NCI-H2196 (cell line): ENCODE data around the gene PLIN4.

Source experiments
- DNase-seq: peaks from one replicate; lab custom pipeline; 2025; ENCODE audit not compliant: unreplicated experiment; lab: John Stamatoyannopoulos, UW

PLIN4 gene

DNA sequence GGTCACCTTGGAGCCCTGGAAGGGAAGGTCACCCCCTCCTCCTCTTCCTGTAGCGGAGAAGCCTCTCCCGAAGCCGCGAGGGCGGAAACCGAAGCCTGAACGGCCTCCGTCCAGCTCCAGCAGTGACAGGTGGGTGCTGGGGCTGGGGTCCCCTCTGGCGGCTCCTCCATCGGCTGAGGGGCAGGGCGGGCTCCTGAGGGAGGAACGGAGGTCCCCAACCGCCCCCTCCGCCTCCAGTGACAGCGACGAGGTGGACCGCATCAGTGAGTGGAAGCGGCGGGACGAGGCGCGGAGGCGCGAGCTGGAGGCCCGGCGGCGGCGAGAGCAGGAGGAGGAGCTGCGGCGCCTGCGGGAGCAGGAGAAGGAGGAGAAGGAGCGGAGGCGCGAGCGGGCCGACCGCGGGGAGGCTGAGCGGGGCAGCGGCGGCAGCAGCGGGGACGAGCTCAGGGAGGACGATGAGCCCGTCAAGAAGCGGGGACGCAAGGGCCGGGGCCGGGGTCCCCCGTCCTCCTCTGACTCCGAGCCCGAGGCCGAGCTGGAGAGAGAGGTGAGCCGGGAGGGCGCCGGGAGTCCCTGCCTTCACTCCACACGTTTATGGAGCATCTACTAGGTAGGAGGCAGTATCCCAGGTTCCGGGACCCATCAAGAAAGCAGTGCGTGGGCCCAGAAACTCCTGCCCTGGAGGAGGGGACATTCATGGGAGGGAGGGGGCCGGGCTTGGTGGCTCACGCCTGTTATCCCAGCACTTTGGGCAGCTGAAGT, 24.2 kb downstream of the PLIN4 start:
- no peak for DNase-seq

DNA sequence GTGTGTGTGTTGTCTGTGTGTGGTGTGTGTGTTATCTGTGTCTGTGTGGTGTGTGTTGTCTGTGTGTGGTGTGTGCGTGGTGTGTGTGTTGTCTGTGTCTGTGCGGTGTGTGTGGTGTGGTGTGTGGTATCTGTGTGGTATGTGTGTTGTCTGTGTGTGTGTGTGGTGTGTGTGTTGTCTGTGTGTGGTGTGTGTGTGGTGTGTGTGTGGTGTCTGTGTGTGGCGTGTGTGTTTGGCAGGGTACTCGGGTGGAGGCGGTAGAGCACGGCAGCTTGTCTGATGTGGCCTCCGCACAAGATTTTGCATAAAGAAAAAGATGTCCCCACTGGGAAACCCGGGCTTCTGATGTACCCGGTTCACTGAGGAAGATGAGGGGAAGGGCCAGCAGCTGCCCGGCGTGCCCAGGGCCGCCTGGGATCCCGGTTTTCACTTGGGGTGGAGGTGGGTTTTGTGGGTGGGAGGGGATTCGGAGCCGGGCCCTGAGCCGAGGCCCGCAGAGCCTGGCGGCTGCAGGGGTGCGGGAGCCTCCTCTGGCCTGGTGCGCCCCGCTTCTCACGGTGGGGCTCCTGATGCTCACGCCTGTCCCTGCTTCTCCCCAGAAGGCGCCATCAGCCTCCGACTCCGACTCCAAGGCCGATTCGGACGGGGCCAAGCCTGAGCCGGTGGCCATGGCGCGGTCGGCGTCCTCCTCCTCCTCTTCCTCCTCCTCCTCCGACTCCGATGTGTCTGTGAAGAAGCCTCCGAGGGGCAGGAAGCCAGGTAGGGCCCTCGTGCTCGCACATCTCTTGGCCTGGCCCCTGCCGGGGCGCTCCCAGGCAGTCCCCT, 25.0 kb downstream of the PLIN4 start:
- DNase-seq, result no peak

DNA sequence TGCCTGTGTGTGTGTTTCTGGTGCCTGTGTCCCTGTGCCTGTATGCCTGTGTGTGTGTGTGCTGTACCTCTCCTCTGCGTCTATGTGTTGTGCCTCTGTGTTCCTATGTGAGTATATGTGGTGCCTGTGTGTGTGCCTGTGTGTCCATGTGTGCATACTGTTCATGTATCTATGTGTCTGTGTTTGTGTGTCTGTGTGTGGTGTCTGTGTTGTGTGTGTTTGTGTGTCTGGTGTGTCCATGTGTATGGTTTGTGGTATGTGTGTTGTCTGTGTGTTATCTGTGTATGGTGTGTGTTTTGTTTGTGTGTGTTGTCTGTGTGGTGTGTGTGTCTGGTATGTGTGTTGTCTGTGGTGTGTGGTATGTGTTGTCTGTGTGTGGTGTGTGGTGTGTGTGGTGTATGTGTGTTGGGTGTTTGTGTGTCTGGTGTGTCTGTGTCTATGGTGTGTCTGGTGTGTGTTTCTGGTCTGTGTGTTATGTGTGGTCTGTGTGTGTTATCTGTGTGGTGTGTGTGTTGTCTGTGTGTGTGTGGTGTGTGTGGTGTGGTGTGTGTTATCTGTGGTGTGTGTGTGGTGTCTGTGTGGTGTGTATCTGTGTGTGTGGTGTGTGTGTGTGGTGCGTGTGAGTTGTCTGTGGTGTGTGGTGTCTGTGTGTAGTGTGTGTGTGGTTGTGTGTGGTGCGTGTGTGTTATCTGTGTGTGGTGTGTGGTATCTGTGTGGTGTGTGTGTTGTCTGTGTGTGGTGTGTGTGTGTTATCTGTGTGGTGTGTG, 25.8 kb downstream of the PLIN4 start:
- DNase-seq, result no peak

DNA sequence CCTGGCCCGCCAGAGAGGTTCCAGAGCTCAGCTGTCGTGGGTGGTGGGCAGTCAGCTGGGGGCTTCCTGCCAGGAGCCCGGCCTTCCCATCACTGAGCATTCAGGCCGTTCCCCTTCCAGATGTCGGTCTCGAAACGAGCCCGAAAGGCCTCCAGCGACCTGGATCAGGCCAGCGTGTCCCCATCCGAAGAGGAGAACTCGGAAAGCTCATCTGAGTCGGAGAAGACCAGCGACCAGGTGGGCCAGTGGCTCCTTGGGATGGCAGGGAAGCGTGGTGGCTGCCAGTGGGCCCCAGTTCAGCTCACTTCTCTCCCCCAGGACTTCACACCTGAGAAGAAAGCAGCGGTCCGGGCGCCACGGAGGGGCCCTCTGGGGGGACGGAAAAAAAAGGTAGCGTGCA, 26.8 kb downstream of the PLIN4 start:
- no peak for DNase-seq

DNA sequence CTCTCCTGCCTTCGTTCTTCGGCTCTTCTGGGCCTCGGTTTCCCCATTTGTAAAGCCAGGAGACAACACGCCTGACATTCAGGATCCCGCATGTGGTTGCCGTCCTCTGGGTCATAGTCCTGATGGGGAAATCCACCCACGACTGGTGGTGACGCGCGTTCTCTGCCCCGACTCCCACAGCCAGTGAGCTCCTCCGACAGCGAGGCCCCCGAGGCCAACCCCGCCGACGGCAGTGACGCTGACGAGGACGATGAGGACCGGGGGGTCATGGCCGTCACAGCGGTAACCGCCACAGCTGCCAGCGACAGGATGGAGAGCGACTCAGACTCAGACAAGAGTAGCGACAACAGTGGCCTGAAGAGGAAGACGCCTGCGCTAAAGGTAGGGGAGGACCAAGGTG, 29.8 kb downstream of the PLIN4 start:
- DNase-seq, result no peak

DNA sequence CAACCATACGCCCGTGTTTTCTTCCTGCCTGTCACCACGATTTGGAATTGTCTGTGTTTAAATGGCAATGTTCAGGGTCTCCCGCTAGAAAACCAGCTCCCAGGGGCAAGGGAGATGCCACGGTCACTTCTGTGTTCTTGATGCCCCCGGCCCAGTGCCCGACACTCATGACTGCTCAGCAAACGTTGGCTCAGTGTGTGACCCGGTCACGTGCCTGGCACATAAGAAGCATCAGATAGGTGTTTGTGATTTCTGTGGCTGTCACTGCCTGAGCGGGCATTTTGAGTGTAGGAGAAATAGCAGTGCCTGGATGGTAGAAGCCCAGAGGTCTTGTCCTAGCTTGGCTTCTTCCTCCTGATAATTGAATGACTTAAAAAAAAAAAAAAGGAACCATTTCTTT, 30.7 kb downstream of the PLIN4 start:
- DNase-seq, result no peak

DNA sequence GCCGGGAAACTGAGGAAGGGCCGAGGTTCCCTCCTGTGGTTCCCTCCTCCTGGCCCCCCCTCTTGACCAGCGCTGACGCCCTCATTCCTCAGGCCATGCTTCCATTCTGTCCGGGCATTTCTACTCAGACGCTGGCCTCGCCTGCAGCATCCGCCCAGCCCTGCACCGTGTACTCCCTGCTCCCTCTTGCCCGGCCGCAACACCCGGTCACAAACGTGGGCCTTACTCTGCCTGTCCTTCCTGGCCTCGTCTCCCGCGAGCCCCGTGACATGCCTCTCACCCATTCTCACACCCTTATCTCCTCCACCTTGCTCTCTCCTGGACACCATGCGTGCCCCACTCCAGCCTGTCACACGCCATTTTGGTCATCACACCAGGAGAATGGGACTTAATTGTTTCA, 34.9 kb downstream of the PLIN4 start:
- no peak for DNase-seq

DNA sequence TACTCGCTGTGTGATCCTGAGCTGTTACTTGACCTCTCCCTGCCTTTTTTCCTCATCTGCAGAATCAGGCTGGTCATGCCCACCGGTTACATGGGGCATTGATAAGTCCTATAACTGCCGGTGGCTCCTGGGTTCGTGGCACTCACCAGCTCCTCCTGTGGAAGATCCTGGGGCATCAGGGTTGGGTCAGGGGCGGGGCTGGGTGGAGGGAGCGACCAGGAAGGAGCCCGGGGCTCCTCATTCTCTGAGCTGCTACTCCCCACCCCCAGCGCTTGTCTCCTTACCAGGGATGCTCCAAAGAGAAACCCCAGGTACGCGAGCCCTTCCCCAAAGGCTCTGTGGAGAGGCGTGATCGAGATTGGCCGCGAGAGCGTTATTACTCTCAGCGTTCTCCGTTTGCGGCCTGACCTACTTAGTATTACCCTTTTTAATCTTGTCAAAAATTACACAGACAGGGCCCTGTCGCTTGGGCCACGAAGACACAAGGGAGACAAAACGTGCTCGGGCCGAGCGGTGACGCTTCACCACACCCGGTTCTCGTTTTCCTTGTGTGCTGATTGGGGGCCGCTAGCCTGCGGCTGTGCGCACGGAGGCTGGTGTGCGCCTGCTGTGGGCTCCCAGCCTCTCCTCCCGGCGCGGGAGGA, 35.4 kb downstream of the PLIN4 start:
- DNase-seq, result no peak

DNA sequence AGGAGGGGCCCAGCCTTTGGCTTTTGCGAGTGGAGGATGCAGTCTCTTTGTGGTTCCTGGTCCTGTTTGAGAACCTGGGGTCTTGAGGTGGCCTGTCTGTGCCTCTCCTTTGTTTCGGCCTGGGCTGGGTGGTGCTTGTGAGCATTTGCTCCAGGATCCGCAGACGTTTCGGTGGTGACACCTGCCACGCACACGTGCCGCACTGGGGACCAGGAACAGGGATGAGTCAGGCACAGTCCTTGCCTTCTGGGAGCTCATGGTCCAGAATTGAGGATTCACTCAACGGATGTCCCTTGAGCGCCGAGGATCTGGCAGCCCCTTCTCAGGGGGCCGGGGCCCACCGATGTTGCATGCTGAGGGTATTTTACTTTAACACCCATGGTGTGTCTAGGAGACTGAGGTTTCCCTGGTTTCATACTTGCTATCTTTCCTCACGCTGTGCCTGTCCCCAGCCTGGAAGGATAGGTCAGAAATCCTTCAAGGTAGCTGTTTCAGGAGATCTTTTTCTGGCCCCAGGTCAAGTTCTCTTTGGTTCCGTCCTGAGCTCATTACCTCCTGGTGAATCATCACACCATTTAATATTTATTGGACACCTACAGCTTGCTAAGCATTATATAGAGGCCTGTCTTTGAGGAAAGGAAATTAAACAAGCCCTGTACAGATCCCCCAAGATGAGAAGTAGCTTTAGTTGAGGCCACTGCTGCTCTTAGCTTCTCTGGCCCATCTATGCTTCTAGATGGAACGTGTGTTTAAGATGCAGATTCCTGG, 41.1 kb downstream of the PLIN4 start:
- no peak for DNase-seq

DNA sequence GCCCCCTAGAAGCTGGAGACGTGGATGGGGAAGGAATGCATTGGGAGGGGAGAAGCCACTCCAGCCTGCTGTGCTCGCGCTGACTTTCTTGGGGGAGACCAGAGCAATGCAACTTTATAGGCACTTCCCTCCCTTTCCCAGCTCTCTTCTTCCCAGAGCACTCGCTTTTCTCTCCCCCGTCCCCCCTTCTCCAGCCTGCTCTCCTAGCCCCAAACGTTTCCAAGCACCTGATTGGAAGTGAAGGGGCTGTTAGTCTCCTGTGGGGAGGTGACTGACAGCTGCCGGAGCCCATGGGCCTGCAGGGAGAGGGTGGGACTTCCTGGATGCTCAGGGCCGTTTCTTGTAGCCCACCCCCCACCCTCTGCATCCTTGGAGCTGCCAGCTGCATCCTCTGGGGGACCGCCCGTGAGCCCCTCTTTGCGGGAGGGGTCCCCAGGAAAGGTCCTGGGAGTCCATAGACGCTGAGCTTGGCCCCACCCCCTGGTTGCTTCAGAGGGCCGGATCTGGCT, 43.7 kb downstream of the PLIN4 start:
- DNase-seq, result peak; percentile 78

DNA sequence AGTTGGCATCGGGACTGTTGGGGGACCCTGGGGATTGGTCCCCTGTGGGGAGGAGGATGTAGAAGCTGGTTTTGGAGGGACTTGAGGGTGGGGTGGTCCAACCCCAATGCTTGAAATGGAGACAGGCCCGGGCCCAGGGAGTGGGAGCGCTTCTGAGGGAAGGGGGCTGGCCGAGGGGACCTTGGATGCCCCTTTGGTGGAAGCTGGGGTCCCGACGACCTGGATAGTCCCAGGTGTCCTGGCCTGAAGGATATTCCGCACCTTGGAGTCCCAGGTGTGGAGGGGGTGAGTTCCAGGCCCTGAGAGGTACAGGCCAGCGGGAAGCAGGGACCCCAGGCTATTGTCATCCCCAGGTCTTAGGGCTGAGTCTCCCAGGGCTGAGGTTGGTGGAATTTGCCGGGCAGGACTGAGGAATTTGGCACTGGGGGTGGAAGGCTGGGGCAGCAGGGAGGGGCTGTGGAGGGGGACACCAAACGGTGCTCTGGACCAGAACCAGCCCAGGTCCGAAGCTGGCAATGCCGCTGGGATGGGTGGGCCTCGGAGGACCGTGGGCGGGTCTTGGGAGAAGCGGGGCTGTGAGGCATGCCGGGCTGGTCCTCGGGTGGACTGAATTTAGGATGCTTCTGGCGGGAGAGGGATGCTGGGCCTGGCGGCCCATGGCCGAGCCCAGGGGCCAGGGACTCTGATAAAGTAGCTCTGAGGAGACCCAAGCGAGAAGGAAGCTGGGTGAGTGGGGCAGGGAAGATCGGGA, 44.3 kb downstream of the PLIN4 start:
- no peak for DNase-seq

DNA sequence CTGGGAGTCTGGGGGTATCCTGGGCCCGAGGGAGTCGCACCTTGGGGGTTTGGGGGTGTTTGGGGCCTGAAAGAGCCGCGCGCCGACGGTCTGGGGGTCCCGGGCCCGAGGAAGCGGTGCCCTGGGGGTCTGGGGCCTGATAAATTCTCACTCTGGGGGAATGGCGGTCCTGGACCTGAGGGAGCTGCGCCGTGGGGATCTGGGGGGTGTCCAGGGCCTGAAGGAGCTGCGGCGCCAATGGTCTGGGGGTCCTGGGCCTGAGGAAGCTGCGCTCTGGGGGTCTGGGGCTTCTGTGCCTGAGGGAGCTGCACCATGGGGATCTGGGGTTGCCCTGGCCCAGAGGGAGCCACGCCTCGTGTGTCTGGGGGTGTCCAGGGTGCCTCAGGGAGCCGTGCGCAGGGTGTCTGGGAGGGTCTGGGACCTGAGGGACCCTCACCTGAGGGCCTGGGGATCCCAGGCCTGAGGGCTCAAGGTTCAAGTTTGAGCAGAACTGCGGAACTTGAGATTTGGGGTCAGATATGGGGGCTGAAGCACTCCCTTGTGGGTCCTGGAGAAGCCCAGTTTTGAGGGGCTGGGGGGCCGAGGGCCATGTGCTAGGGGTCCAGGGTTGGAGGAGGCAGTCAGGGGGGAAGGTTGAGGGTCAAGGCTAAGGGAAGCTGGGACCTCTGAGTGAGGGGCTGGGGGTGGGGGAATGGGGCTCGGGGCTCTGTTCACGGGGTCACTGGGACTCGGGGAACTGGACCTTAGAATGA, 45.1 kb downstream of the PLIN4 start:
- no peak for DNase-seq

DNA sequence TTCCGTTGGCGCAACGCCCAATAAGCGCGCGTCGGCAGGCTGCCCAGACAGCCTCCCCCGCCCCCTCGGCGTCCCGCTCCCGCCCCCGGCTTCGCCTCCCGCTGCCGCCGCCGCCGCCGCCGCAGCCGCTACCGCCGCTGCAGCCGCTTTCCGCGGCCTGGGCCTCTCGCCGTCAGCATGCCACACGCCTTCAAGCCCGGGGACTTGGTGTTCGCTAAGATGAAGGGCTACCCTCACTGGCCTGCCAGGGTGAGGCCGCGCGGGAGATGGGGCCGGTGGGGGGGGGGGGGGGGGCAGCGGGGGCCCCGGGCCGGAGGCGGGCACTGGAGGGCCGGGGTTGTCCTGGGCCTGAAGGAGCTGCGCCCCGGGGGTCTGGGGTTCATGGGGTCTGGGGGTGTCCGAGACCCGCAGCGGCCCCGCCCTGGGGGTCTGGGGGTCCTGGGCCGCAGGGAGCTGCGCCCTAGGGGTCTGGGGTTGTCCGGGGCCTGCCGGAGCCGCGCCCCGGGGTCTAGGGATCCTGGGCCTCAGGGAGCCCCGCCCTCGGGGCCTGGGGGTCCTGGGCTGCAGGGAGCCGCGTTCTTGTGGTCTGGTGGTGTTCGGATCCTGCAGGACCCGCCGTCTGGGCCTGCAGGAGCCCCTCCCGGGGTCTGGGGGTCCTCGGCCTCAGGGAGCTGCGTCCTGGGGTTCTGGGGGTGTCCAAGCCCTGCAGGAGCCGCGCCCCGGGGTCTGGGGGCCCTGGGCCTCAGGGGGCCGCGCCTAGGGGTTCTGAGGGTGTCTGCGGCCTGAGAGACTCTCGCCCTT, 45.9 kb downstream of the PLIN4 start, which contains the start of gene HDGFL2:
Gene HDGFL2, plus strand, starts transcription at position 124 of the 801 bp plus-strand sequence. Its CDS starts 54 bp downstream, at position 178.
- no peak for DNase-seq

DNA sequence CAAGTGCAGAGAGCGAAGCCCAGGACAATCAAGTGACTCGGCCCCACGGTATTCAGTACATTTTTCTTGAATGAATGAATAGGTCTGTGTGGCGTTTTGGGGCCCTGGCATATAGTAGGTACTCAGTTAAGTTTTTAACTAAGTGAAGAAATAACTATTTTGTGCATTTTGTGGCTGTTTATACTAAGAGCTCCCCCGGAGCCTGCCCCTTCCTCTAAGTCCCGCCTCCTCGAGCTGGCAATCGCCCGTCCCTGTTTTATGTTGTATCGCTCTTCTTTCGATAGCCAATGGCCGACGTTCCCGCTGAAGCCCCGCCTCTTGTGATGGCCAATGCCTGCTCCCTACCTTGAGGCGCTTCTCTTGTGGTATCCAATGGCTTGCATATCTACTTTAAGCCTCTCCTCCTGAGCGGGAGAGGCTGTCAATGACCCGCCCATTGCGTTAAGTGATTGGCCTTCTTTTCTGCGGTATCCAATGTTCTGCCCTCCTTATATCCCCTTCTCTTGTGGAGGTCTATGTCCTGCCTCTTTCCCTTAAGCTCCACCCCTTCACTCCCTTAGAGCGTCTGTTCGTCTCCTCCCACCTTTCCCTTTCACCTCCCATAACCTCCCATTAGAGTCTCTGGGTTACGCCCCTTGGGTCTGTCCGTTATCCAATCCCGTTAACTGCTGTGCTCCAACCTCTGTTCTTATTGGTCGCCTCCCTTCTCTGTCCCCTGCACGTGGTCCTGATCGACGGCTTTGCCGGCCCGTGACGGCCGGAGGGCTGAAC, 46.7 kb downstream of the PLIN4 start:
- DNase-seq, result peak; percentile 100

DNA sequence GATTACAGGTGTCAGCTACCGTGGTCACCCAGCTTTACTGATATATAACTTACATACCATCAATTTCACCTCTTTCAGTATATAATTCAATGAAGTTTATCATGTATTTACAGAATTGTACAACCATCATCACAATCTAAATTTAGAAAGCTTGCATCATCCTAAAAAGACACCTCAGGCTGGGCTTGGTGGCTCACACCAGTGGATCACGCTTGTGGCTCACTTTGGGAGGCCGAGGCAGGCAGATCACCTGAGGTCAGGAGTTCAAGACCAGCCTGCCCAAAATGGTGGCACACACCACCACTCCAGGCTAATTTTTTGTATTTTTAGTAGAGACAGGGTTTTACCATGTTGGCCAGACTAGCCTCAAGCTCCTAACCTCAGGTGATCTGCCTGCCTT, 50.5 kb downstream of the PLIN4 start:
- DNase-seq, result no peak

DNA sequence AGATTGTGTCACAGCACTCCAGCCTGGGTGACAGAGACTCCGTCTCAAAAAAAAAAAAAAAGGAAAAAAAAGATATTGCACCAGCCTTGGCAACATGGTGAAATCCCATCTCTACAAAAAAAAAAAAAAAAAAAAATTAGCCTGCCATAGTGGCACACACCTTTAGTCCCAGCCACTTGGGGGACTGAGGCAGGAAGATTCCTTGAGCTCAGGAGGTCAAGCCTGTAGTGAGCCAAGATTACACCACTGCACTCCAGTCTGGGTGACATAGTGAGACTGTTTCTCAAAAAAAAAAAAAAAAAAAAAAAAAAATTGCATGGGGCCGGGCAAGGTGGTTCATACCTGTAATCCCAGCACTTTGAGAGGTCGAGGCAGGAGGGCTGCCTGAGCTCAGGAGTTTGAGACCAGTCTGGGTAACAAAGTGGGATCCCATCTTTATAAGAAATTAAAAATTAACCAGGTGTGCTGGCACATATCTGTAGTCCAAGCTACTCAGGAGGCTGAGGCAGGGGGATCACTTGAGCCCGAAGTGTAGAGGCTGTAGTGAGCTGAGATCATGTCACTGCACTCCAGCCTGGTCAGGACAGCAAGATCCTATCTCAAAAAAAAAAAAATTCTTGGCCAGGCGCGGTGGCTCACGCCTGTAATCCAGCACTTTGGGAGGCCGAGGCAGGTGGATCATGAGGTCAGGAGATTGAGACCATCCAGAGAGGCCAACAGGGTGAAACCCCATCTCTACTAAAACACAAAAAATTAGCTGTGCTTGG, 53.3 kb downstream of the PLIN4 start:
- no peak for DNase-seq
